ENCODE data around the gene PROZ. TPM values are rescaled to one million over a fixed set of nuclear protein-coding genes. Genes with fewer than 3 reads are reported as not detected.

The PROZ gene
- total RNA-seq, 2 donors from 2014 or later: 0.40 to 0.84 TPM

GRCh38 chr13:113210833-113211232 lies 52.4 kb downstream of the PROZ start:
- DNase-seq: no peak
- H3K9ac ChIP-seq (ENCODE audit: extremely low read depth, low read length, poor library complexity, severe bottlenecking): peak overlapping the region; percentile 70
- peaks cover 41% of the 10 kb centered on the region for H3K36me3 ChIP-seq (ENCODE audit: control insufficient read depth, insufficient read depth, low read length)
- no peaks in the 10 kb centered on the region for H3K9me3 Mint-ChIP-seq
- H3K36me3 Mint-ChIP-seq (ENCODE audit: low read depth): peaks cover 39% of the 10 kb centered on the region
- no peaks in the 10 kb centered on the region for H3K9me3 ChIP-seq (ENCODE audit: control insufficient read depth, low read length)
- peak overlapping the region; percentile 84 for H3K4me3 Mint-ChIP-seq
- no peak overlapping the region for H3K27ac ChIP-seq (ENCODE audit: low read depth, low read length)
- peak overlapping the region; percentile 93 for H3K4me3 ChIP-seq (ENCODE audit: low read length)
- WGBS, 2 experiments (ENCODE audit: insufficient coverage in 1 of 2, insufficient read length in 1 of 2): 89 to 100% methylated on average over 6 of the region's 6 CpGs
- TF ChIP-seq CTCF (conservative IDR thresholded peaks at IDR 0.05): no peak
- H3K27me3 ChIP-seq (ENCODE audit: control insufficient read depth, insufficient read depth, low read length, poor library complexity, severe bottlenecking): no peaks in the 10 kb centered on the region
- no peak overlapping the region for H3K27ac Mint-ChIP-seq
- no peaks in the 10 kb centered on the region for H3K4me1 ChIP-seq (ENCODE audit: control insufficient read depth, insufficient read depth, low read length)
- H3K27me3 Mint-ChIP-seq (ENCODE audit: insufficient read depth): no peaks in the 10 kb centered on the region
- H3K4me1 Mint-ChIP-seq: peaks cover 36% of the 10 kb centered on the region

GRCh38 chr13:113211774-113212173 lies 53.3 kb downstream of the PROZ start:
- H3K4me1 Mint-ChIP-seq: peaks cover 30% of the 10 kb centered on the region
- no peaks in the 10 kb centered on the region for H3K9me3 Mint-ChIP-seq
- Histone ChIP-seq H3K9me3 (ENCODE audit: control insufficient read depth, low read length) (no peaks in the 10 kb centered on the region), H3K4me3 (ENCODE audit: low read length) (peak overlapping the region; percentile 93), H3K27ac (ENCODE audit: low read depth, low read length) (no peak overlapping the region), H3K4me1 (ENCODE audit: control insufficient read depth, insufficient read depth, low read length) (peaks cover 8% of the 10 kb centered on the region), H3K36me3 (ENCODE audit: control insufficient read depth, insufficient read depth, low read length) (peaks cover 32% of the 10 kb centered on the region), H3K27me3 (ENCODE audit: control insufficient read depth, insufficient read depth, low read length, poor library complexity, severe bottlenecking) (no peaks in the 10 kb centered on the region), H3K9ac (ENCODE audit: extremely low read depth, low read length, poor library complexity, severe bottlenecking) (no peak overlapping the region)
- DNase-seq: peak; percentile 80
- H3K36me3 Mint-ChIP-seq (ENCODE audit: low read depth): peaks cover 32% of the 10 kb centered on the region
- peak; percentile 71 for TF ChIP-seq CTCF (conservative IDR thresholded peaks at IDR 0.05)
- WGBS, 2 experiments (ENCODE audit: insufficient coverage in 1 of 2, insufficient read length in 1 of 2): 96 to 97% methylated on average over 5 to 10 of the region's 10 CpGs
- H3K27me3 Mint-ChIP-seq (ENCODE audit: insufficient read depth): no peaks in the 10 kb centered on the region
- peak overlapping the region; percentile 40 for H3K27ac Mint-ChIP-seq
- peak overlapping the region; percentile 84 for H3K4me3 Mint-ChIP-seq

GRCh38 chr13:113216254-113217048 lies 58.0 kb downstream of the PROZ start:
- Mint-ChIP-seq H3K9me3 (no peaks in the 10 kb centered on the region), H3K27ac (no peak overlapping the region), H3K36me3 (ENCODE audit: low read depth) (peaks cover 47% of the 10 kb centered on the region), H3K4me3 (no peak overlapping the region), H3K4me1 (peaks cover 29% of the 10 kb centered on the region), H3K27me3 (ENCODE audit: insufficient read depth) (no peaks in the 10 kb centered on the region)
- Histone ChIP-seq H3K9ac (ENCODE audit: extremely low read depth, low read length, poor library complexity, severe bottlenecking) (no peak overlapping the region), H3K9me3 (ENCODE audit: control insufficient read depth, low read length) (no peaks in the 10 kb centered on the region), H3K4me3 (ENCODE audit: low read length) (no peak overlapping the region), H3K36me3 (ENCODE audit: control insufficient read depth, insufficient read depth, low read length) (peaks cover 61% of the 10 kb centered on the region), H3K27ac (ENCODE audit: low read depth, low read length) (peak overlapping the region; percentile 69), H3K4me1 (ENCODE audit: control insufficient read depth, insufficient read depth, low read length) (peaks cover 8% of the 10 kb centered on the region), H3K27me3 (ENCODE audit: control insufficient read depth, insufficient read depth, low read length, poor library complexity, severe bottlenecking) (no peaks in the 10 kb centered on the region)
- WGBS, 2 experiments (ENCODE audit: insufficient coverage in 1 of 2, insufficient read length in 1 of 2): 50 to 57% methylated on average over 6 to 7 of the region's 7 CpGs
- TF ChIP-seq CTCF (conservative IDR thresholded peaks at IDR 0.05): no peak
- DNase-seq: peak; percentile 74

Data from endodermal cell (in vitro differentiated cells).